D721Med (cell line): ENCODE results near the gene FARP2.

ENCODE experiments used
- DNase-seq: peaks from one replicate; pipeline ENCODE4 v3.0.0; 2011; ENCODE audit warnings: low spot score; ENCODE audit not compliant: insufficient read length
- FAIRE-seq: peaks from 2 replicates; lab custom pipeline; 2011; peaks lifted over from hg19 to GRCh38; lab: Jason Lieb, UNC
- TF ChIP-seq, protein P1 (sequence below): IDR thresholded peaks from 2 replicates; pipeline ENCODE4 v1.5.1; 2012; ENCODE audit warnings: mild to moderate bottlenecking, control low read depth; ENCODE audit not compliant: insufficient read depth; ENCODE audit errors: missing control alignments

FARP2 gene

DNA sequence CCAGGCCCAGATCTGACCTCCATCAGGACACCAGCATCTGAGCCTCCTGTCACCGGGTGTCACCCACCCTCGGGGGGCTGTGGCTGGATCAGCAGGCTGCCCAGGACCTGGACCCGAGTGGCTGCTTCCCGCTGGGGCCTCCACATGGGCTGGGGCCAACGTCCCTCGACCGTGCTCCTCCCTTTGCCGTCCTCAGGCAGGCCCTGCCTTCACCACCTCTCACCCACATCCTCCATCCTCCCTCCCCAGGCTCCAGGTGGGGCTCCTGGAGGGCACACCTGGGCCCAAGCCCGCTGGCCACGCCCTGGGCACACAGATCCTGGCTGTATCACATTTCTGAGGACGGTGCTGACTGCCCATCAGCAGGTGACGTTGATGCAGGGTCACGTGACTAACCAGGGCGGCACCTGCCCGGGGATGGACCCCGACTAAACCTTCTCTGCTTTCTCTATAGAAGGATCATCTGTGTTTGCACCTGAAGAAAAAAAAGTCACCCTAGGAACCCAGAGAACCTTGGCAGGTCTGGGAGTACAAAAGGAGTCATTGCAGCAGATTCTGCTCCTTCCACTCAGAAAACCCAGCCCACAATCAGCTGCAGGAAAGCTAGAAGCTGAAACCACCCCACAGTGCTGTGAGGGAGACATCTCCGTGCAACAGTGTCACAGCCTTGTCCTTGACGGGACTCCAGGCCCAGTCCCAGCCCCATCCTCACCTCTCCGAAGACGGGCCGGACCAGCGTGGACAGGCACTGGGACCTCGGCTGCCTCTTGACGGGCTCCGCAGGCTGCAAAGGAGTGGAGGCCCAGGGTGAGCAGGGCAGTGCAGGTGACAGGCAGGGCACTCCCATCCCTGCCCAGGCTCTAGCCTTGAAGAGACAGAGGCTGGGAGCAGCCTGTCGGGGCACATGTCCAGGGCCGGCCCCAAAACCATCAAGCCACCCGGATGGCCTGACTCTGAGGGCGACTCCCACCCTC lies 141.1 kb downstream of the FARP2 start:
- FAIRE-seq: no peak
- DNase-seq: no peak

DNA sequence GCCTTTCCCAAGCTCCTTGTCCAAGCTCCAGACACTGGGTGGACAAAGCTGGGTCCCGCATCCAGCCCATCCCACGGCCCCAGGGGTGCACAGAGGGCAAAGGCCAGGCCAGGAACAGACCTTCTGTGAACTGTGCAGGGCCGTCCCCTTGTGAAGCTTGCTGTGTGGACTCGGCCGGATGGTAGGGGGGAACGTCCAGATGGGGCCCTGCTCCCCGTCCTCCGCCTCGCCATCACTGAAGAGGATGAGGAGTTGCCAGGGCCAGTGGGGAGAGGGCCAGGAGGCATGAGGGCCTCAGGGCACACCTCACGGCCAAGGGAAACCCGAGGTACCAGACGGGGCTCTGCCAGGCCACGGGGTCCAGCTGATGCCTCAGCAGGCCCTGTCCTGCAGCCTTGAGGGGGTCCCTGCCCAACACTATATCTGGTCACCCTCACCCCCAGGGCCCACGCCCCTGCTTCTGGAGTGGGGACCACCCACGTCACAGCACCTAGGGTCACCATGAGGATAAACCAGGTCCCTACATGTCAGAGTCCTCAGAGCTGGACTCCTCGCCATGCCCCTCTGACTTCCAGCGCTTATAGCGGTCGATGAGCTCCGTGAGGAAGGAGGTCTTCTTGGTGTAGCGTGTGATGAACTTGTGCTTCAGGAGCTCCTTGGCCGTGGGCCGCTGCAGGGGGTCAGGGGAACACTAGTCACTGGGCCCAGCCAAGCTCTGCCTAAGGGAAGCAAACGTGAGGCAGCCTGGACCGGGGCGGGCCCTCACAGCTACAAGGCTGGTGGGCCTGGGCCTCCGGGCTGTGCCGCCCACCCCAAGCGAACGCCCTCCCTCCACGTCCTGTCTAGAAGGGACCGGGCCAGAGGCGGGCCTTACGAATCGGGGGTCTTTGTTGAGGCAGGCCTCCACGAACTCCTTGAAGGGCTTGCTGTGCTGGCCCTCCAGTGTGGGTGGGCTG lies 142.3 kb downstream of the FARP2 start:
- FAIRE-seq: no peak
- DNase-seq: no peak
- TF ChIP-seq, protein P1, sequence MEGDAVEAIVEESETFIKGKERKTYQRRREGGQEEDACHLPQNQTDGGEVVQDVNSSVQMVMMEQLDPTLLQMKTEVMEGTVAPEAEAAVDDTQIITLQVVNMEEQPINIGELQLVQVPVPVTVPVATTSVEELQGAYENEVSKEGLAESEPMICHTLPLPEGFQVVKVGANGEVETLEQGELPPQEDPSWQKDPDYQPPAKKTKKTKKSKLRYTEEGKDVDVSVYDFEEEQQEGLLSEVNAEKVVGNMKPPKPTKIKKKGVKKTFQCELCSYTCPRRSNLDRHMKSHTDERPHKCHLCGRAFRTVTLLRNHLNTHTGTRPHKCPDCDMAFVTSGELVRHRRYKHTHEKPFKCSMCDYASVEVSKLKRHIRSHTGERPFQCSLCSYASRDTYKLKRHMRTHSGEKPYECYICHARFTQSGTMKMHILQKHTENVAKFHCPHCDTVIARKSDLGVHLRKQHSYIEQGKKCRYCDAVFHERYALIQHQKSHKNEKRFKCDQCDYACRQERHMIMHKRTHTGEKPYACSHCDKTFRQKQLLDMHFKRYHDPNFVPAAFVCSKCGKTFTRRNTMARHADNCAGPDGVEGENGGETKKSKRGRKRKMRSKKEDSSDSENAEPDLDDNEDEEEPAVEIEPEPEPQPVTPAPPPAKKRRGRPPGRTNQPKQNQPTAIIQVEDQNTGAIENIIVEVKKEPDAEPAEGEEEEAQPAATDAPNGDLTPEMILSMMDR: no peak

More for the DNA sequence above, 141.1 kb downstream of the FARP2 start:
- TF ChIP-seq, protein P1: no peak

DNA sequence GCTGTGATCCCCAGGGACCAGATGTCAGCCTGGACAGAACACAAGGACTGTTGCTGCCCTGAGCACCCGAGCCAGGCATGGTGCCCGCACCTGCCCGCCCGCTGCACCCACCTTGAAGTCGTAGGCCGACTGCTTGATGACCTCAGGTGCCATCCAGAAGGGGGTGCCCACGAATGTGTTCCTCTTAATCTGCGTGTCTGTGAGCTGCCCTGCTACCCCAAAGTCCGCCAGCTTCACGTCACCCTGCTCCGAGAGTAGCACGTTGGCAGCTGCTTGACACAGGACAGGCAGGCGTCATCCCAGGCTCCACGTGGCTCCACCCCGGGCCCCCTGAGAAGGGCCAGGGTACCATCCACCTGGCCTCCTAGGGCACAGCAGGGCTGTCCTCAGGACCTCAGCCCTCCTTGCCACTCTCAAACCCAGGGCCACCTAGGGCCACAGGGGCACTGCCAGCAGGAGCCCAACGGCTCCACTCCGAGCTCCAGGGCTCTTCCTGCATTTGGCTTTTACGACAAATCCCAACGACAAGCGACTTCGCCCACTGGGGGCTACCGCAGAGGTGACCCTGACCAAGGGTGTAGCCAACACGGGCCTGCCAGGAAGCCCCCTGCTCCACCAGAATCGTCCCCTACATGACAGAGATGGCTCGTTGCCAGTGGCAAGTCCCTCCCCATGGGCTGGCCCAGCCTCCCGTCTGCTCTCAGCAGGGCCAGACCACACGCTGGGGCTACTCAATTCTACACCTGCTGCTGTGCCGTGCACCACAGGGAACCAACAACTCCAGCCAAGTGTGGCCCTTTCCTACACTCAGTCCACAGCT lies 143.3 kb downstream of the FARP2 start:
- FAIRE-seq: no peak
- TF ChIP-seq, protein P1: no peak
- DNase-seq: no peak

DNA sequence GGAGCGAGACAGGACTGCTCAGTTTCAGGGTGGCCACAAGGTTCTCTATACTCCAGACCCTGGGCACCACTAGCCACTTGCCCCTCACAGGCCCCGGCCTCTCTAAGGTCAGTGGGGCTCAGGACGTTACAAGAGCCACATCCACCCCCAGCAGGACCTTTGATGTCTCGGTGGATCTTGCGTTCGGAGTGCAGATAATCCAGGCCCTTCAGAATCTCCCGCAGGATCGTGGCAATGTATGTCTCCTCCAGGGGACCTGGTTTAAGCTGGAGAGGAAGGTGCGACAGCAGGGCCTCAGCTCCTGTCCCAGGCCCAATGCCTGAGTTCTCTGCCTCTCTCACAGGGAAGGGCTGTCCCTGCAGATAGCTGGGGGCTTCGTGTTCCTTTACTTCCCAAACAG lies 143.9 kb downstream of the FARP2 start:
- TF ChIP-seq, protein P1: no peak
- DNase-seq: no peak
- no peak for FAIRE-seq

DNA sequence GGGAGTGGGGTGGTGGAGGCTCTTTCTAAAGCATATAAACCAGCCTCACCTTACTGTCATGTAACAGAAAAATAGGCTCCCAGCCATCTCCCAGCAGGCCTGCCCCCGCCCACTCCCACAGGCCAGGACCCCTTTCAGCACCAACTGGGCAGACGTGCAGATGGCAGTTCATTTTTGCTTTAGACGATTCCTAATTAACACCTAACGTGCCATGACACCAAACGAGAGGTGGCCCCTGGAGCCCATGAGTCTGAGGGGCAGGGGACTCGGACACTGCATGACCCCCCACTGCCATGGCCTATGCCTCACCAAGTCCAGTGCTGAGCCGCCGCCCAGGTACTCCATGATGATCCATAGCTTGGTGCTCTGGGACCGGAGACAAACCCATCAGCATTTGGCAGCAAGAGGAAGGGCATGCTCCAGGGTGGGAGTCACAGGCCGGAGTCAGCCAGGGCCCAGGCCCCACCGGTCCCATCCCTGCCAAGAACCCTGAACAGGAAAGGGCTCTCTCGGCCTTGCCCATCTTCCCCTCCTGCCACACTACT lies 144.4 kb downstream of the FARP2 start:
- DNase-seq (no peak), FAIRE-seq (no peak)
- TF ChIP-seq, protein P1: no peak

DNA sequence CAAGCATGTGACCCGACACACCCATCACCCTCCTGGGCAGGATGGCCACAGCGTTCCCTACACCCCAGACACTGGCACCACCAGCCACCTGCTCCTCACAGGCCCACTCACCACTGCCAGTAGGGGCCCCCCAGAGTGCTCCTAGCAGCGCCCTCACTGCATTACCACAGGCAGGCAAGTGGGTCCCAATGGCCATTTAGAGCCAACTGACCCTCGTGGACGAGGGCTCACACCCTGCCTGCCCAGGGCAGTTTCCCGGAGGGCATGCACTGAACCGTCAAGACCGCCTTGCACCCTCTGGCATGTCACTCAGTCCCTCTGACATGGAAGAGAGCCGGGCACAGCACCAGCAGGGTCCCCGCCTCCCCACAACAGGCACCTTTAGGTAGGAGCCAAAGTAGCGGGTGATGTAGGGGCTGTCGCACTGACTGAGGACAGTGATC lies 145.0 kb downstream of the FARP2 start:
- TF ChIP-seq, protein P1: no peak
- no peak for FAIRE-seq
- no peak for DNase-seq
